Measurements from ENCODE around the gene COL26A1. TPM values are rescaled to one million over a fixed set of nuclear protein-coding genes. Genes with fewer than 3 reads are reported as not detected.

Gene COL26A1
- total RNA-seq, 8 experiments from 2014 or later = 0.87 to 50.5 (median 11.1) TPM; not detected in 1

DNA sequence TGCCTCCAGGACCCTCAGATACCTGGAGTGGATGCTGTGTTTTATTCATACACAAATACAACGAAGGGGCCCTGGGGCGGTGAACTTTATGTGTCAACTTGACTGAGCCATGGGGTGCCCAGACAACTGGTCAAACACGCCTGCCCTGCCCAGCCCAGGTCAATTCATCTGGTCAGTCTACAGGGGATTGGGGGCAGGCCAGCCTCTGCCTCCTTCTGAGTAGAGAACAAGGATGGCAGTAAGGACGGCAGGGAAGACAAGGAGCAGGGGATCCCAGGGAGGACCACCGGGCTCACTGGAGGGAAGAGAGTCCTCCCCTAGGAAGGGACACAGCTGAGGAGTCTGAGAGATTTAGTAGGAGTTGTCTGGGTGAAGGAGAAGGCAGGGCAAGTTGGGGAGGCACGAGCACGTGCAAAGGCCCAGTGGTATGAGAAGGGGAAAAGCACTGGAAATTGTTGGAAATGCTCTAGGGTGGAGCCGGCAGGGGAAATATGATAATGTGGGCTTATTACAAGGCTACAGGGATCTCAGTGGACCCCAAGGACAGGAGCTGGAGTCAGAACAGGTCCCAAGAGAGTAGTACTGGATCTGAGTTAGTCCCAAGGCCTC is 203.0 kb downstream of the COL26A1 start:
- Histone ChIP-seq H3K27ac (no peak overlapping the region), H3K4me1 (replicated peaks in 1 of 2) (no peaks in the 10 kb centered on the region), H3K4me3 (no peak overlapping the region)
- ATAC-seq (replicated peaks in 6 of 8) = no peak
- 50 to 100% (median 86%) methylated on average over 1 to 5 of the region's 8 CpGs; no CpG with 5 or more reads in 2 of the 10 experiments for WGBS, 10 experiments
- in situ Hi-C loops (cut with MboI; ENCODE audit: low pct_unique_long_range_greater_than_20kb in 2 of 9, low sequenced_read_pairs in 9 of 9, unreplicated experiment in 9 of 9) = loop anchor here in 1 of 9 experiments (25.0 kb wide), 1 partner anchor 672 kb away; no protein-coding TSS in a partner anchor

DNA sequence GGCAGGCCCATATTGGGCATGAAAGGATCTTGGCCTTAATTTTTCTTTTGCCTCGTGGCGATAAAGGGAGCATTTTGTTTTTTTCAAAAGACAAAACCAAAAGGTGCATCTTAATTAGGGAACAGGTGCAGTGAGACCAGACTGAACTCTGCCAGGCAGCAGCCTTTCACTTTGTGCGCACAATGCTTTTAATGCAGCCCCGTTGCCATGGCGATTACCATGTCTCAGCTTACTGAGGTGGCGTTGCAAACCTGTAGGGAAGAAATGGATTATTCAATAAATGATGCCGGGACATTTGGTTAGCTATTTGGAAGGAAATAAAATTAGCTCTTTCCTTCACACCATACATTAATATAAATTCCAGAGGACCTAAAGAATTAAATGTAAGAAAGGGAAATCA is 204.6 kb downstream of the COL26A1 start:
- in situ Hi-C loops (cut with MboI; ENCODE audit: low pct_unique_long_range_greater_than_20kb in 2 of 9, low sequenced_read_pairs in 9 of 9, unreplicated experiment in 9 of 9) = loop anchor here in 1 of 9 experiments (25.0 kb wide), 1 partner anchor 670 kb away; no protein-coding TSS in a partner anchor
- WGBS, 10 experiments = 53 to 93% (median 77%) methylated on average over 1 to 7 of the region's 7 CpGs
- Histone ChIP-seq H3K4me1 (replicated peaks in 1 of 2) (no peaks in the 10 kb centered on the region), H3K27ac (no peak overlapping the region), H3K4me3 (no peak overlapping the region)
- ATAC-seq (replicated peaks in 6 of 8) = peak in 5 of 8 experiments; percentile 35 to 50 (median 41)

DNA sequence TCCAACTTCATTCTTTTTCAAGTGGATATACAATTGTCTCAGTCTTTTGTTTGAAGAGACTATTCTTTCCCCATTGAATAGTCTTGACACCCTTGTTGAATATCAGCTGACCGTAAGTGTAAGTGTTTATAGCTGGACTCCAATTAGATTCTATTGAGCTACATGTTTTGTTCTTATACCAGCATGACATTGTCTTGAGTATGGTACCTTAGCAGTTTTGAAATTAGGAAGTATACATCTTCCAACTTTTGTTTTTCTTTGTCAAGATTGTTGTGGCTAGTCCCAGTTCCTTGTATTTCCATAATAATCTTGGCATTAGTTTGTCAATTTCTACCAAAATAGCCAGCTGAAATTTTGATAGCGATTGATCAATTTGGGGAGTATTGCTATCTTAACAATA is 209.5 kb downstream of the COL26A1 start:
- peaks cover 0 to 2% of the 10 kb centered on the region in 2 donors for H3K4me1 ChIP-seq (replicated peaks in 1 of 2)
- H3K4me3 ChIP-seq = no peak overlapping the region
- 65 to 100% (median 79%) methylated on average over 1 to 2 of the region's 2 CpGs; no CpG with 5 or more reads in 1 of the 10 experiments for WGBS, 10 experiments
- no peak for ATAC-seq (replicated peaks in 6 of 8)
- in situ Hi-C loops (cut with MboI; ENCODE audit: low pct_unique_long_range_greater_than_20kb in 2 of 9, low sequenced_read_pairs in 9 of 9, unreplicated experiment in 9 of 9) = loop anchor here in 1 of 9 experiments (25.0 kb wide), 1 partner anchor 665 kb away; no protein-coding TSS in a partner anchor
- H3K27ac ChIP-seq = no peak overlapping the region

DNA sequence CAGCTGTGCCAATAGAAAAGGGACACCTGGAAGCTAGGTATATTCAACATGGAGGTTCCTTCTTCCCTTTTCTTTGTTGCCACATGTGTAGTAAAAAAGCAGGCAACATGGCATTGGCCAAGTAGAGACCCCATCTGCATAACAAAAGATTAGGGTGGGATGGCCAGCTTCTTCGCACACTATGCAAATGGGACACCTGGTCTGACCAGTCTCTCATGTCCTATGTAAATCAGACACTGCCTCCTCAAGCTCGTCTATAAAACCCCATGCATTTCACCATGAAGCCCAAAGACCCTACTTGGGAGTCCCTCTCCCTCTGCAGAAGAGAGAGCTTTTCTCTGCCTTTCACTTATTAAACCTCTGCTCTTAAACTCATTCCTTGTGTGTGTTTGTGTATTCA is 212.5 kb downstream of the COL26A1 start:
- peaks cover 0 to 2% of the 10 kb centered on the region in 2 donors for H3K4me1 ChIP-seq (replicated peaks in 1 of 2)
- no peak overlapping the region for H3K27ac ChIP-seq
- no peak for ATAC-seq (replicated peaks in 6 of 8)
- WGBS, 10 experiments = 0 to 83% (median 27%) methylated on average over 1 to 2 of the region's 2 CpGs; no CpG with 5 or more reads in 2 of the 10 experiments
- H3K4me3 ChIP-seq = no peak overlapping the region
- in situ Hi-C loops (cut with MboI; ENCODE audit: low pct_unique_long_range_greater_than_20kb in 2 of 9, low sequenced_read_pairs in 9 of 9, unreplicated experiment in 9 of 9) = no loop called here

DNA sequence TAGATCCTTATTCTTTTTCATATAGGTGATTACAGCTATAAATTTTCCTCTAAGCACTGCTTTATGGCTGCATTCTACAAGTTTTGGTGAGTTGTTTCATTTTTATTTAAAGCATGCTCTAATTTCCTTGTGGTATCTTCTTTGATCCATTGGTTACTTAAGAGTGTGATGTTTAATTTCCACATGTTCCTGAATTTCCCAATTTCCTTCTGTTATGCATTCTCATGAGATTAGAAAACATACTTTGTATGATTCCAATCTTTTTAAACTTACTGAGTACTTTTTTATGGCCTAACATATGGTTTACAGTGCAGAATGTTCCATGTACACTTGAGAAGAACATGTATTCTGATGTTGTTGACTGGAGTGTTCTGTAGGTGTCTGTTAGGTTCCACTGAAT is 213.0 kb downstream of the COL26A1 start:
- H3K27ac ChIP-seq = no peak overlapping the region
- in situ Hi-C loops (cut with MboI; ENCODE audit: low pct_unique_long_range_greater_than_20kb in 2 of 9, low sequenced_read_pairs in 9 of 9, unreplicated experiment in 9 of 9) = no loop called here
- no peak for ATAC-seq (replicated peaks in 6 of 8)
- H3K4me3 ChIP-seq = no peak overlapping the region
- peaks cover 0 to 2% of the 10 kb centered on the region in 2 donors for H3K4me1 ChIP-seq (replicated peaks in 1 of 2)

DNA sequence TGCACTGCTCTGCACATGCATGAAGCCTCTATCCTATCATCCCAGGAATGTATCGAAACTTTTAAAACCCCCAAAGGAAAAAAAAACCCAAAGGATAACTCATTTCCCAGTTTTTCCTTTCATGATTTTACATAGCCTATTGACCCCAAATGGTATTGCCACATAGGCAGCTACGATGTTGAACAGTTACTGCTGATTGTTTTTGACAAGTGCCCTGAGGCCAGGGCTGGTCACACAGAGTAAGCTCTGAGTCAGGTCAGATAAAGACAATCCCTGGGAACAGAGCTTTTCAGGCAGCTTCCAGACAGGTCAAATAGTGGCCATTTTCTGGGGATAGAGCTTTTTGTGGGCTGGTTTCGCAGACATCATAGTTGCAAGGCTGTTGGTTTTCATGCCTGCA is 214.3 kb downstream of the COL26A1 start:
- Histone ChIP-seq H3K4me3 (no peak overlapping the region), H3K4me1 (replicated peaks in 1 of 2) (peaks cover 0 to 2% of the 10 kb centered on the region in 2 donors), H3K27ac (no peak overlapping the region)
- WGBS, 10 experiments = 50 to 100% (median 96%) methylated on average over 1 to 3 of the region's 3 CpGs; no CpG with 5 or more reads in 2 of the 10 experiments
- in situ Hi-C loops (cut with MboI; ENCODE audit: low pct_unique_long_range_greater_than_20kb in 2 of 9, low sequenced_read_pairs in 9 of 9, unreplicated experiment in 9 of 9) = no loop called here
- no peak for ATAC-seq (replicated peaks in 6 of 8)

DNA sequence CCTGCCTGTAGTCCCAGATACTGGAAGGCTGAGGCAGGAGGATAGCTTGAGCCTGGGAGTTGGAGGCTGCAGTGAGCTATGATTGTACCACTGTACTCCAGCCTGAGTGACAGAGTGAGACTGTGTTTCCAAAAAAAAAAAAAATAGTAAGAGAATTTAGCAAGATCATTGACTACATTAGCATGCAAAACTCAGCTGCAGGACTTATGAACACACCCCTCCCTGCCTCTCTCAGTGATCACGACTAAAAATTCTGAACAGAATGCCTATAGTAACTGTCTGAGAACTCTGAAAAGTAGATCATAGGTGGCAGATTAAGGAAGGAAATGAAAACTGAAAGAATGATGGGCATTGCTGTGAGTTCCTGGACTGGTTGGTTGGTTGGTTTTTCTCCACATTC is 215.9 kb downstream of the COL26A1 start:
- Histone ChIP-seq H3K27ac (no peak overlapping the region), H3K4me3 (no peak overlapping the region), H3K4me1 (replicated peaks in 1 of 2) (peaks cover 0 to 2% of the 10 kb centered on the region in 2 donors)
- ATAC-seq (replicated peaks in 6 of 8) = peak in 3 of 8 experiments; percentile 36 to 94 (median 92)
- in situ Hi-C loops (cut with MboI; ENCODE audit: low pct_unique_long_range_greater_than_20kb in 2 of 9, low sequenced_read_pairs in 9 of 9, unreplicated experiment in 9 of 9) = no loop called here
- WGBS, 10 experiments = 50 to 80% (median 75%) methylated on average over 1 of the region's 1 CpG; no CpG with 5 or more reads in 7 of the 10 experiments

DNA sequence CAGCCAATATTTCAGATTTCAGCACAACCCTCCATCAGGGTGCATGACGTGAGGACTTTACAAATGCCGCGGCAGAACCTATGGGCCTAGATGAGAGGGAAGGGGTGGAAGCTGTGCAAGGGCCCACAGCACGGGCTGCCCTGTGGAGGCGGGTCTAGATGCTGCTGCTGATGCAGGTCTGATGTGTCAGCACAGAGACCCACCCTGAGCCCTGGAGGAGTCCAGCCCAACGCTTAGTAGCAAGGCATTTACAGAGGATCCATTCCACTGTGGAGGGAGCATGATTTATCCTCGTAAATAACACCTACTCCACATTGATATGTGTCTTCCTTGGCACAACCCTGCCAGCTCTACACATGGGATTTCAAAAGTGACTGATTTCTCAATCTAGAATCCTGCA is 217.9 kb downstream of the COL26A1 start:
- no peak overlapping the region for H3K4me3 ChIP-seq
- H3K27ac ChIP-seq = no peak overlapping the region
- 20 to 100% (median 86%) methylated on average over 1 to 4 of the region's 7 CpGs; no CpG with 5 or more reads in 1 of the 10 experiments for WGBS, 10 experiments
- H3K4me1 ChIP-seq (replicated peaks in 1 of 2) = peaks cover 0 to 2% of the 10 kb centered on the region in 2 donors
- in situ Hi-C loops (cut with MboI; ENCODE audit: low pct_unique_long_range_greater_than_20kb in 2 of 9, low sequenced_read_pairs in 9 of 9, unreplicated experiment in 9 of 9) = no loop called here
- no peak for ATAC-seq (replicated peaks in 6 of 8)

DNA sequence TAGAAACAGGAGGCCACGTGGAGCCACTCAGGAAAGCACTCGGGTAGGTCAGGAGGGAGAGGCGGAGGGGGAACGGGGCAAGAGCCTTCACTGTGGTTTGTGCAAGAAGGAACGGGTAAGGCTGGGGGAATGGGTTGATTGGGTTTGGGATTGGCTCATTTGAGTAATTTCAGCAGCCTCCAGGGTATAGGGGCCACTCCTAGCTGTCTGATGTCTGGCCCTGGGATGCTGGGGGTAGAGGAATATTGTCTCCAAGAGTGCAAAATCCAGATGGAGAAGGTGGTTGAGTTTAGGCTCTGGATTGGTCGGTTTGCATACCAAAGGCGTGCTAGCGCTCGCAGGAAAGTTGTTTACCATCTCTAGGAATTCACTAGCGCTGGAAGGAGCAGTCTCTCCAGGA is 219.2 kb downstream of the COL26A1 start:
- 10 to 84% (median 63%) methylated on average over 1 to 6 of the region's 10 CpGs; no CpG with 5 or more reads in 4 of the 10 experiments for WGBS, 10 experiments
- H3K4me1 ChIP-seq (replicated peaks in 1 of 2) = peaks cover 6 to 13% of the 10 kb centered on the region in 2 donors
- no peak overlapping the region for H3K4me3 ChIP-seq
- in situ Hi-C loops (cut with MboI; ENCODE audit: low pct_unique_long_range_greater_than_20kb in 2 of 9, low sequenced_read_pairs in 9 of 9, unreplicated experiment in 9 of 9) = no loop called here
- ATAC-seq (replicated peaks in 6 of 8) = no peak
- H3K27ac ChIP-seq = no peak overlapping the region

DNA sequence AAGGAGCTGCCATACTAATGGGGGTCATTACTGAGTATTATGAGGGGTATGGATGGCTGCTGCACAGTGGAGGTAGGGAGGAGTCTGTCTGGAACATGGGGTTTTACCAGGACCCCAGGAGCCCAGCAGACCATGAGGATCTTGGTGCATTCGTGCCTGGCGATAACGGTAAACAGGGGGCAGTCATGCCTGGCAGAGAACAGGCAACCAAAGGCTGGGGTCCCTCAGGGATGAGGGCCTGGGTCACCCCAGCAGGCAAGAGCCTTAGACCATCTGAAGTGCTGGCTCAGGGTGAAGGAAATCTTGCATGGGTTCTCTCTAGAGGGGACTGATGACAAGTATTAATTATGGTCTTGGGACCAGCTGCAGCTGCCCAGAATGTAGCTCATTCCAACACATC is 220.3 kb downstream of the COL26A1 start:
- ATAC-seq (replicated peaks in 6 of 8) = no peak

DNA sequence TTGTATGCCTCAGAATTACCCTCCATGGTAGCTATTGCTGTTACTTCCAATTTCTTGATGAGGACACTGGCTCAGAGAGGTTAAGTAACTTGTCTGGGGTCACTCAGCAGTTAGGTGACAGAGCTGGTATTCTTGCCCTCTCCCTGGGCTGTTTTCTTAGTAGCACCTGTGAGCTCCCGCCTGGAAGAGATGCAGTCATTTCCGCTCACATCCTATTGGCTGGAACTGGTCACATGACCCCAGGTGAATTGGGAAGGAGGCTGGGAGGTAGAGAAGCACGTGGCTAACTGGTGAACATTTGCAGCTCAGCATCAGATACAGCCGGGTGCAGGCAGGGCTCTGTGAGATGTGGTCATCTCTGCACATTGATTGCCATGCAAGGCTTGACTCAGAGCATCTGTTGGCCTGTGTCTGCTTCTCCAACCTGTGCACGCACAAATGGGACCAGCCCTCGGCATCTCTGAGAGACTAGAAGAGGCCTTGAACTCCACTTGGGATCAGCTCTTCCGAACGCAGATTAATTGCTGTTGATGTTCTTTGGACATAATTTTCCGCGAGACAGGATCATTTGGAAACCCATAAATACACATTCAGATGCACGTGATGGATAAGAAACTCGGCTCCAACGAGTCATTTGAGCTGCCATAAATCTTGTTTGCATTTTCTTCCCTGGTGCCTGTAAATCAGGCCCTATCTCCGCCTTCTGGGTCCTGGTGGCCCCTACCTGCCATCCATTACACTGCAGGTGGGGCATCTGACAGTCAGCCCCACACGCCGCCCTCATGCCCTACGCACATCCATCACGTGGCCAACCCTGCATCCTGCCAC is 223.6 kb downstream of the COL26A1 start:
- Histone ChIP-seq H3K4me1 (replicated peaks in 1 of 2) (peaks cover 11 to 18% of the 10 kb centered on the region in 2 donors), H3K4me3 (no peak overlapping the region), H3K27ac (peak overlapping the region in 1 of 2 donors; percentile 12)
- in situ Hi-C loops (cut with MboI; ENCODE audit: low pct_unique_long_range_greater_than_20kb in 2 of 9, low sequenced_read_pairs in 9 of 9, unreplicated experiment in 9 of 9) = no loop called here
- 14 to 67% (median 43%) methylated on average over 3 to 11 of the region's 18 CpGs; no CpG with 5 or more reads in 1 of the 10 experiments for WGBS, 10 experiments
- peak in 5 of 8 experiments; percentile 97 to 99 (median 98) for ATAC-seq (replicated peaks in 6 of 8)

More for the DNA sequence above, 220.3 kb downstream of the COL26A1 start:
- Histone ChIP-seq H3K27ac (no peak overlapping the region), H3K4me1 (replicated peaks in 1 of 2) (peaks cover 11 to 18% of the 10 kb centered on the region in 2 donors), H3K4me3 (no peak overlapping the region)
- in situ Hi-C loops (cut with MboI; ENCODE audit: low pct_unique_long_range_greater_than_20kb in 2 of 9, low sequenced_read_pairs in 9 of 9, unreplicated experiment in 9 of 9) = no loop called here
- WGBS, 10 experiments = 93 to 100% (median 98%) methylated on average over 3 of the region's 3 CpGs; no CpG with 5 or more reads in 6 of the 10 experiments

DNA sequence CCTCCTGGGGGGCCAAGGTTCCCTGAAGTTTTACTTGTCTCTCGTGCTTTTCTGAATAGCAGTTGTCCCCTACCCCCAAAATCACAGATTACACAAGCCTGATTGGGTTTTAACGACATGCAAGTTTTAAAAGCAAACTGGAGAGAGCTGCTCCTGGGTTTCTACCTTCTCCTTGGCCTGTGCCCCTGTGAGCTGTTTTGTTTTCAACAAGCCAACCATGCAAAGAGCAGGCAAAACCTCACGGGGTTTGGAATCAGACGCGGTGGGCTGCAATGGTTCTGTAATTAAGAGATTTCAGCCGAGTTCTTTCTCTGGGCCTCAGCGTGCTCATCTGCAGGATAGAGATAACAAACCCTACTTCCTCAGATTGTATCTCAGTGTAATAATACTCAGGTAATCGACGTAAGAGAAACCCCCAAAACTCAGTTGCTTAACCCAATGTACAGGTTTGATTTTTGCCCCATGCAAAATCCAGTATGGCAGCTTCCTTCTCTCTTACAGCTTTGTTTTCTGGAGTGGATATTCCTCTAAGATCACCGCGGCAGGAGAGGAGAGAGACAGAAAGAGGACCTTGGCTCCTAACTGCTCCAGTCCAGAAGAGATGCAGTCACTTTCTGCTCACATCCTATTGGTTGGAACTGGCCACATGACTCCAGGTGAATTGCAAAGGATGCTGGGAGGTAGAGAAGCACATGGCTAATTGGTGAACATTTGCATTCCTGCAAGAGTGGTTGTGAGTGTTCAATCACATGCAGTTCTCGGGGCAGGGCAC is 224.4 kb downstream of the COL26A1 start:
- 48 to 100% (median 62%) methylated on average over 2 to 12 of the region's 12 CpGs; no CpG with 5 or more reads in 2 of the 10 experiments for WGBS, 10 experiments
- no peak for ATAC-seq (replicated peaks in 6 of 8)
- in situ Hi-C loops (cut with MboI; ENCODE audit: low pct_unique_long_range_greater_than_20kb in 2 of 9, low sequenced_read_pairs in 9 of 9, unreplicated experiment in 9 of 9) = no loop called here

More for the DNA sequence above, 224.4 kb downstream of the COL26A1 start:
- Histone ChIP-seq H3K27ac (no peak overlapping the region), H3K4me1 (replicated peaks in 1 of 2) (peaks cover 11 to 18% of the 10 kb centered on the region in 2 donors), H3K4me3 (no peak overlapping the region)
